Liver (tissue), 9 donors: ENCODE results near the gene UBE2E2. TPM values are rescaled to one million over a fixed set of nuclear protein-coding genes. Genes with fewer than 3 reads are reported as not detected.

Experiments used
- DNase-seq: peaks from one replicate; pipeline ENCODE4 v3.0.0-alpha.2; 2017; ENCODE audit warnings: low spot score
- H3K27ac ChIP-seq, 2 donors: one replicate each; pipeline ENCODE4 v1.7.0; 2013; ENCODE audit warnings: inconsistent platforms in 2 of 2, low read length in 2 of 2, control low read depth in 1 of 2, low read depth in 1 of 2, mild to moderate bottlenecking in 1 of 2
- H3K27me3 ChIP-seq, 4 donors: one replicate each; pipeline versions ENCODE4 v1.6.1 to v1.7.0; 2013; ENCODE audit warnings: low read length in 3 of 4, inconsistent platforms in 1 of 4, mild to moderate bottlenecking in 1 of 4, moderate library complexity in 1 of 4; ENCODE audit not compliant: control insufficient read depth in 4 of 4, insufficient read depth in 4 of 4
- H3K36me3 ChIP-seq, 4 donors: one replicate each; pipeline versions ENCODE4 v1.6.1 to v1.7.0; 2013; ENCODE audit warnings: low read length in 3 of 4, mild to moderate bottlenecking in 3 of 4, low read depth in 1 of 4, moderate library complexity in 1 of 4; ENCODE audit not compliant: control insufficient read depth in 4 of 4, insufficient read depth in 3 of 4
- H3K4me1 ChIP-seq, 4 donors: one replicate each; pipeline versions ENCODE4 v1.6.1 to v1.7.0; 2013; ENCODE audit warnings: low read length in 3 of 4, mild to moderate bottlenecking in 3 of 4, moderate library complexity in 1 of 4; ENCODE audit not compliant: control insufficient read depth in 4 of 4, insufficient read depth in 4 of 4
- H3K4me3 ChIP-seq, 3 donors: one replicate each; pipeline versions ENCODE4 v1.6.1 to v1.7.0; 2013; ENCODE audit warnings: low read length in 3 of 3, control low read depth in 1 of 3, low read depth in 1 of 3, mild to moderate bottlenecking in 1 of 3
- H3K9ac ChIP-seq, 2 donors: one replicate each; pipeline ENCODE4 v1.7.0; 2013; ENCODE audit warnings: low read length in 2 of 2, mild to moderate bottlenecking in 2 of 2, moderate library complexity in 2 of 2, control low read depth in 1 of 2, low read depth in 1 of 2
- H3K9me3 ChIP-seq, 4 donors: one replicate each; pipeline versions ENCODE4 v1.6.1 to v1.7.0; 2013; ENCODE audit warnings: low read length in 3 of 4; ENCODE audit not compliant: control insufficient read depth in 4 of 4
- ATF3 ChIP-seq: IDR thresholded peaks from 2 replicates; pipeline ENCODE4 v1.6.1; 2016; ENCODE audit warnings: antibody characterized with exemption
- CTCF ChIP-seq: fragments of 150-350 bp; IDR thresholded peaks from 2 replicates; pipeline ENCODE4 v1.5.1; 2017; ENCODE audit warnings: improper control_type of control experiment, low read depth, low read length; ENCODE audit not compliant: missing input control
- EGR1 ChIP-seq, 2 donors: IDR thresholded peaks; 2 replicates each; pipeline ENCODE4 v1.6.1; 2016 to 2018; ENCODE audit warnings: antibody characterized with exemption in 2 of 2, low read depth in 2 of 2
- FOXA1 ChIP-seq: IDR thresholded peaks from 2 replicates; pipeline ENCODE4 v1.6.1; 2016; ENCODE audit warnings: antibody characterized with exemption
- FOXA2 ChIP-seq: IDR thresholded peaks from 2 replicates; pipeline ENCODE4 v1.6.1; 2016; ENCODE audit warnings: antibody characterized with exemption
- GABPA ChIP-seq, 2 donors: IDR thresholded peaks in 1 of 2; conservative IDR thresholded peaks in 1 of 2; 2 replicates each; pipeline ENCODE4 v1.6.1; 2016; ENCODE audit warnings: antibody characterized with exemption in 2 of 2, mild to moderate bottlenecking in 1 of 2, moderate library complexity in 1 of 2
- HNF4A ChIP-seq, 2 donors: conservative IDR thresholded peaks; 2 replicates each; pipeline ENCODE4 v1.6.1; 2016; ENCODE audit warnings: antibody characterized with exemption in 2 of 2, mild to moderate bottlenecking in 2 of 2
- HNF4G ChIP-seq: IDR thresholded peaks from 2 replicates; pipeline ENCODE4 v1.6.1; 2016; ENCODE audit warnings: antibody characterized with exemption
- JUND ChIP-seq, 2 donors: IDR thresholded peaks; 2 replicates each; pipeline ENCODE4 v1.6.1; 2016; ENCODE audit warnings: antibody characterized with exemption in 2 of 2
- NR2F2 ChIP-seq: IDR thresholded peaks from 2 replicates; pipeline ENCODE4 v1.6.1; 2016; ENCODE audit warnings: antibody characterized with exemption
- RAD21 ChIP-seq, 2 donors: IDR thresholded peaks; 2 replicates each; pipeline ENCODE4 v1.6.1; 2016; ENCODE audit warnings: antibody characterized with exemption in 2 of 2, mild to moderate bottlenecking in 2 of 2
- RXRA ChIP-seq, 2 donors: IDR thresholded peaks; 2 replicates each; pipeline ENCODE4 v1.6.1; 2017 to 2018; ENCODE audit warnings: antibody characterized with exemption in 2 of 2, mild to moderate bottlenecking in 1 of 2
- SP1 ChIP-seq: IDR thresholded peaks from 2 replicates; pipeline ENCODE4 v1.6.1; 2018; ENCODE audit warnings: antibody characterized with exemption, mild to moderate bottlenecking
- TAF1 ChIP-seq: conservative IDR thresholded peaks from 2 replicates; pipeline ENCODE4 v1.6.1; 2016; ENCODE audit warnings: antibody characterized with exemption, mild to moderate bottlenecking
- YY1 ChIP-seq: IDR thresholded peaks from 2 replicates; pipeline ENCODE4 v1.6.1; 2016; ENCODE audit warnings: antibody characterized with exemption, mild to moderate bottlenecking
- ZBTB33 ChIP-seq: IDR thresholded peaks from 2 replicates; pipeline ENCODE4 v1.6.1; 2016; ENCODE audit warnings: antibody characterized with exemption
- WGBS: extraction: QIAGEN DNeasy Blood & Tissue Kit; methylation state at CpG from one replicate; pipeline ENCODE4 v1.1.7; 2013; 5-methylcytosine and 5-hydroxymethylcytosine counted together
- polyA plus RNA-seq, 2 donors: library from polyadenylated mRNA; stranded (reverse) in 1 of 2; unstranded in 1 of 2; fragments of 200-250 nt in 1 of 2; fragments of >200 nt in 1 of 2; fragmentation: Nextera tagmentation in 1 of 2; extraction: Ambion mirVana in 1 of 2; gene quantifications; one replicate each; pipeline versions ENCODE4 v1.2.1 to v1.2.3, GENCODE V29; 2013 to 2015
- total RNA-seq, 2 donors: library from RNA; depleted of rRNA; stranded (reverse); fragments of >200 nt; gene quantifications; one replicate each; pipeline ENCODE4 v1.2.3, GENCODE V29; 2014
- TF ChIP-seq, protein P1 (sequence below): IDR thresholded peaks from 2 replicates; pipeline ENCODE4 v1.6.1; 2016; ENCODE audit warnings: antibody characterized with exemption, mild to moderate bottlenecking
- TF ChIP-seq, protein P2 (sequence below): IDR thresholded peaks from 2 replicates; pipeline ENCODE4 v1.6.1; 2016; ENCODE audit warnings: antibody characterized with exemption
- donor health status: healthy.
- donor health status: healthy.
- donor health status: healthy.
- donor health status: healthy.
- donor health status: healthy.

The UBE2E2 gene
- total and polyA plus RNA-seq, 4 donors: 9.0 to 27.8 (median 16.8) TPM

GRCh38 chr3:23481616-23482278, 278.6 kb downstream of the UBE2E2 start:
- TF ChIP-seq RXRA (IDR thresholded peaks at IDR 0.05): no peak
- no peak for TF ChIP-seq CTCF
- WGBS: 85% methylated on average over 3 of the region's 3 CpGs
- Histone ChIP-seq H3K9ac (no peak overlapping the region), H3K27ac (no peak overlapping the region), H3K36me3 (no peaks in the 10 kb centered on the region), H3K9me3 (peaks cover 0 to 9% (median 5%) of the 10 kb centered on the region in 4 donors), H3K4me1 (no peaks in the 10 kb centered on the region), H3K4me3 (no peak overlapping the region), H3K27me3 (no peaks in the 10 kb centered on the region)
- no peak for DNase-seq

DNA sequence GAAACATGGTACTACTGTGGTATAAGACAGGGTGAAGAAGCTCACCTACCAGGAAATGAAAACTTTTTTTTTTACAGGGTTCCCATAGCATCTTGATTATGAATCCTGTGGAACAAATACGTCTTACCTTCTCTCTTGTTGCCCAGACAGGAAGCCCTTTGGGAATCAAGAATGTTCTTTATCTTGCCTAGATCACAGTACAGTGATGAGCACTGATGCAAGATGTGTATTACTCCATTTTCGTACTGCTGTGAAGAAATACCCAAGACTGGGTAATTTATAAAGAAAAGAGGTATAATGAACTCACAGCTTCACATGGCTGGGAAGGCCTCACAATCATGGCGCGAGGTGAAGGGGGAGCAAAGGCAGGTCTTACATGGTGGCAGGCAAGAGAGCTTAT, 281.3 kb downstream of the UBE2E2 start:
- no peak for DNase-seq
- Histone ChIP-seq H3K9ac (no peak overlapping the region), H3K36me3 (no peaks in the 10 kb centered on the region), H3K27me3 (no peaks in the 10 kb centered on the region), H3K4me1 (no peaks in the 10 kb centered on the region), H3K4me3 (no peak overlapping the region), H3K9me3 (peaks cover 0 to 11% (median 5%) of the 10 kb centered on the region in 4 donors), H3K27ac (no peak overlapping the region)
- TF ChIP-seq RAD21 (IDR thresholded peaks at IDR 0.05) (no peak), RXRA (IDR thresholded peaks at IDR 0.05) (no peak), FOXA1 (no peak), NR2F2 (no peak), ATF3 (no peak), ZBTB33 (no peak), JUND (IDR thresholded peaks at IDR 0.05) (no peak), CTCF (no peak), GABPA (IDR thresholded peaks at IDR 0.05 in 1 of 2, conservative IDR thresholded peaks at IDR 0.05 in 1 of 2) (no peak), HNF4A (conservative IDR thresholded peaks at IDR 0.05) (no peak), TAF1 (no peak), FOXA2 (no peak), YY1 (no peak), EGR1 (IDR thresholded peaks at IDR 0.05; ENCODE audit: low read depth in 2 of 2) (no peak), HNF4G (no peak), SP1 (no peak)
- TF ChIP-seq, protein P1, sequence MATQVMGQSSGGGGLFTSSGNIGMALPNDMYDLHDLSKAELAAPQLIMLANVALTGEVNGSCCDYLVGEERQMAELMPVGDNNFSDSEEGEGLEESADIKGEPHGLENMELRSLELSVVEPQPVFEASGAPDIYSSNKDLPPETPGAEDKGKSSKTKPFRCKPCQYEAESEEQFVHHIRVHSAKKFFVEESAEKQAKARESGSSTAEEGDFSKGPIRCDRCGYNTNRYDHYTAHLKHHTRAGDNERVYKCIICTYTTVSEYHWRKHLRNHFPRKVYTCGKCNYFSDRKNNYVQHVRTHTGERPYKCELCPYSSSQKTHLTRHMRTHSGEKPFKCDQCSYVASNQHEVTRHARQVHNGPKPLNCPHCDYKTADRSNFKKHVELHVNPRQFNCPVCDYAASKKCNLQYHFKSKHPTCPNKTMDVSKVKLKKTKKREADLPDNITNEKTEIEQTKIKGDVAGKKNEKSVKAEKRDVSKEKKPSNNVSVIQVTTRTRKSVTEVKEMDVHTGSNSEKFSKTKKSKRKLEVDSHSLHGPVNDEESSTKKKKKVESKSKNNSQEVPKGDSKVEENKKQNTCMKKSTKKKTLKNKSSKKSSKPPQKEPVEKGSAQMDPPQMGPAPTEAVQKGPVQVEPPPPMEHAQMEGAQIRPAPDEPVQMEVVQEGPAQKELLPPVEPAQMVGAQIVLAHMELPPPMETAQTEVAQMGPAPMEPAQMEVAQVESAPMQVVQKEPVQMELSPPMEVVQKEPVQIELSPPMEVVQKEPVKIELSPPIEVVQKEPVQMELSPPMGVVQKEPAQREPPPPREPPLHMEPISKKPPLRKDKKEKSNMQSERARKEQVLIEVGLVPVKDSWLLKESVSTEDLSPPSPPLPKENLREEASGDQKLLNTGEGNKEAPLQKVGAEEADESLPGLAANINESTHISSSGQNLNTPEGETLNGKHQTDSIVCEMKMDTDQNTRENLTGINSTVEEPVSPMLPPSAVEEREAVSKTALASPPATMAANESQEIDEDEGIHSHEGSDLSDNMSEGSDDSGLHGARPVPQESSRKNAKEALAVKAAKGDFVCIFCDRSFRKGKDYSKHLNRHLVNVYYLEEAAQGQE: no peak
- TF ChIP-seq, protein P2, sequence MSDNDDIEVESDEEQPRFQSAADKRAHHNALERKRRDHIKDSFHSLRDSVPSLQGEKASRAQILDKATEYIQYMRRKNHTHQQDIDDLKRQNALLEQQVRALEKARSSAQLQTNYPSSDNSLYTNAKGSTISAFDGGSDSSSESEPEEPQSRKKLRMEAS: no peak
- 94% methylated on average over 4 of the region's 4 CpGs for WGBS
